Smooth muscle cell (in vitro differentiated cells): Measurements from ENCODE around the gene PRKG1. TPM values are rescaled to one million over a fixed set of nuclear protein-coding genes. Genes with fewer than 3 reads are reported as not detected.
"Not testable (repeated sequence)": the region's sequence is repeated elsewhere in the genome, so short reads cannot be mapped to it uniquely, and the experiment has no call there.

Source experiments
- DNase-seq: peaks from one replicate; lab custom pipeline; 2025; ENCODE audit not compliant: unreplicated experiment; lab: John Stamatoyannopoulos, UW
- H2AFZ ChIP-seq: fragments of 200-600 bp; sonication (generic); 2 replicates; pipeline ENCODE4 v1.6.0; 2016; ENCODE audit warnings: antibody characterized with exemption, low read depth, mild to moderate bottlenecking
- H3F3A ChIP-seq: fragments of 200-600 bp; sonication (generic); 2 replicates; pipeline ENCODE4 v1.6.0; 2017; ENCODE audit warnings: antibody characterized with exemption, low read depth
- H3K27ac ChIP-seq: fragments of 200-600 bp; sonication (generic); 2 replicates; pipeline ENCODE4 v1.5.1; 2016; ENCODE audit warnings: low read depth, mild to moderate bottlenecking
- H3K27me3 ChIP-seq: fragments of 200-600 bp; sonication (generic); 2 replicates; pipeline ENCODE4 v1.6.1; 2016; ENCODE audit warnings: low read depth, mild to moderate bottlenecking
- H3K36me3 ChIP-seq: fragments of 200-600 bp; sonication (generic); 2 replicates; pipeline ENCODE4 v1.5.1; 2016; ENCODE audit warnings: low read depth
- H3K4me1 ChIP-seq: fragments of 200-600 bp; sonication (generic); 2 replicates; pipeline ENCODE4 v1.5.1; 2016; ENCODE audit warnings: low read depth
- H3K4me2 ChIP-seq: fragments of 200-600 bp; sonication (generic); 2 replicates; pipeline ENCODE4 v1.6.0; 2016; ENCODE audit warnings: mild to moderate bottlenecking
- H3K4me3 ChIP-seq: fragments of 200-600 bp; sonication (generic); 2 replicates; pipeline ENCODE4 v1.5.1; 2016; ENCODE audit warnings: mild to moderate bottlenecking
- H3K79me2 ChIP-seq: fragments of 200-600 bp; sonication (generic); 2 replicates; pipeline ENCODE4 v1.6.0; 2016; ENCODE audit warnings: low read depth, mild to moderate bottlenecking
- H3K9ac ChIP-seq: fragments of 200-600 bp; sonication (generic); 2 replicates; pipeline ENCODE4 v1.6.0; 2016; ENCODE audit warnings: low read depth
- H3K9me3 ChIP-seq: fragments of 200-600 bp; sonication (generic); replicated peaks from 2 replicates; pipeline ENCODE4 v1.5.1; 2016; ENCODE audit warnings: low read depth
- H4K20me1 ChIP-seq: fragments of 200-600 bp; sonication (generic); 2 replicates; pipeline ENCODE4 v1.6.0; 2016; ENCODE audit warnings: low read depth
- WGBS: methylation state at CpG from one replicate; pipeline ENCODE4 v1.1.7; 2016; ENCODE audit warnings: low lambda C conversion rate; 5-methylcytosine and 5-hydroxymethylcytosine counted together
- polyA plus RNA-seq: library from polyadenylated mRNA; unstranded; fragments of >200 nt; fragmentation: Nextera tagmentation; extraction: Ambion mirVana; gene quantifications from 2 replicates; pipeline ENCODE4 v1.2.1, GENCODE V29; 2016
- total RNA-seq: library from RNA; depleted of rRNA; stranded (reverse); fragments of >200 nt; gene quantifications from 2 replicates; pipeline ENCODE4 v1.2.3, GENCODE V29; 2014
- TF ChIP-seq, protein P1 (sequence below): fragments of 200-600 bp; sonication (generic); IDR thresholded peaks from 2 replicates; pipeline ENCODE4 v1.5.1; 2017; ENCODE audit warnings: borderline replicate concordance, mild to moderate bottlenecking, antibody characterized with exemption; ENCODE audit not compliant: insufficient read depth, poor library complexity, severe bottlenecking

The PRKG1 gene
- total and polyA plus RNA-seq, 2 experiments from 2014 or later = 7.2 to 13.4 TPM

GRCh38 chr10:51389415-51390321 is 315.4 kb downstream of the PRKG1 start:
- Histone ChIP-seq H3K4me1 (no peaks in the 10 kb centered on the region), H3K79me2 (no peaks in the 10 kb centered on the region), H2AFZ (no peak overlapping the region), H3F3A (no peaks in the 10 kb centered on the region), H3K27ac (no peak overlapping the region), H4K20me1 (no peaks in the 10 kb centered on the region), H3K9me3 (no peaks in the 10 kb centered on the region), H3K36me3 (no peaks in the 10 kb centered on the region), H3K4me2 (no peak overlapping the region), H3K4me3 (no peak overlapping the region), H3K27me3 (no peaks in the 10 kb centered on the region), H3K9ac (no peak overlapping the region)
- WGBS = 62% methylated on average over 3 of the region's 3 CpGs
- no peak for DNase-seq
- TF ChIP-seq, protein P1, sequence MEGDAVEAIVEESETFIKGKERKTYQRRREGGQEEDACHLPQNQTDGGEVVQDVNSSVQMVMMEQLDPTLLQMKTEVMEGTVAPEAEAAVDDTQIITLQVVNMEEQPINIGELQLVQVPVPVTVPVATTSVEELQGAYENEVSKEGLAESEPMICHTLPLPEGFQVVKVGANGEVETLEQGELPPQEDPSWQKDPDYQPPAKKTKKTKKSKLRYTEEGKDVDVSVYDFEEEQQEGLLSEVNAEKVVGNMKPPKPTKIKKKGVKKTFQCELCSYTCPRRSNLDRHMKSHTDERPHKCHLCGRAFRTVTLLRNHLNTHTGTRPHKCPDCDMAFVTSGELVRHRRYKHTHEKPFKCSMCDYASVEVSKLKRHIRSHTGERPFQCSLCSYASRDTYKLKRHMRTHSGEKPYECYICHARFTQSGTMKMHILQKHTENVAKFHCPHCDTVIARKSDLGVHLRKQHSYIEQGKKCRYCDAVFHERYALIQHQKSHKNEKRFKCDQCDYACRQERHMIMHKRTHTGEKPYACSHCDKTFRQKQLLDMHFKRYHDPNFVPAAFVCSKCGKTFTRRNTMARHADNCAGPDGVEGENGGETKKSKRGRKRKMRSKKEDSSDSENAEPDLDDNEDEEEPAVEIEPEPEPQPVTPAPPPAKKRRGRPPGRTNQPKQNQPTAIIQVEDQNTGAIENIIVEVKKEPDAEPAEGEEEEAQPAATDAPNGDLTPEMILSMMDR = peak; percentile 73

DNA sequence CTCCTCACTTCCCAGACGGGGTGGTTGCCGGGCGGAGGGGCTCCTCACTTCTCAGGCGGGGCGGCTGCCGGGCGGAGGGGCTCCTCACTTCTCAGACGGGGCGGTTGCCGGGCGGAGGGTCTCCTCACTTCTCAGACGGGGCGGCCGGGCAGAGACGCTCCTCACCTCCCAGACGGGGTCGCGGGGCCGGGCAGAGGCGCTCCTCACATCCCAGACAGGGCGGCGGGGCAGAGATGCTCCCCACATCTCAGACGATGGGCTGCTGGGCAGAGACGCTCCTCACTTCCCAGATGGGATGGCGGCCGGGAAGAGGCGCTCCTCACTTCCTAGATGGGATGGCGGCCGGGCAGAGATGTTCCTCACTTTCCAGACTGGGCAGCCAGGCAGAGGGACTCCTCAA is 318.7 kb downstream of the PRKG1 start:
- H3K36me3 ChIP-seq, DNase-seq, H3K79me2 ChIP-seq, H3K4me1 ChIP-seq, H3K27me3 ChIP-seq, H3K27ac ChIP-seq, H3K9me3 ChIP-seq, H2AFZ ChIP-seq, H3K9ac ChIP-seq, H3F3A ChIP-seq, H3K4me2 ChIP-seq, H3K4me3 ChIP-seq, H4K20me1 ChIP-seq: not testable (repeated sequence)
- WGBS = 100% methylated on average over 13 of the region's 29 CpGs

DNA sequence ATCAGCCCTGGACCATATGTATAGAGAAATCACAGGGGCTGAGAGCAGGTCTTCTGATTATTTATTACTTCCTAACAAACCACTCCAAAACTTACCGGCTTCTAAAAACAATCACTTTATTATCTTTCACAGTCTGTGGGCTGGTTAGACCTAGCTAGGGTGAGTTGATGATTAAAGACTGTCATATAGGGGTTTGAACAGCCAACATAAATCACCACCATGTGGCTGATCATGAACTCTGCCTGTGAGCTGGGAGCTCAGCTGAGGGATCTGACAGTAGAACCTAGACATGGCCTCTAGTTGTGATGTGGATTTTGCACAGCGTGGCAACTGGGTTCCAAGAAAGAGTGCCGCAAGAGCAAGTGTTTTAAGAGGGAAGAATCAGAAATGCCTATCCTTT is 319.8 kb downstream of the PRKG1 start:
- TF ChIP-seq, protein P1 = no peak
- H3K9me3 ChIP-seq = no peaks in the 10 kb centered on the region
- no peaks in the 10 kb centered on the region for H3F3A ChIP-seq
- H3K4me2 ChIP-seq = no peak overlapping the region
- no peak overlapping the region for H3K27ac ChIP-seq
- no peaks in the 10 kb centered on the region for H3K79me2 ChIP-seq
- no peaks in the 10 kb centered on the region for H3K4me1 ChIP-seq
- no peak overlapping the region for H2AFZ ChIP-seq
- no peaks in the 10 kb centered on the region for H4K20me1 ChIP-seq
- H3K4me3 ChIP-seq = no peak overlapping the region
- DNase-seq = no peak
- H3K36me3 ChIP-seq = no peaks in the 10 kb centered on the region
- H3K9ac ChIP-seq = no peak overlapping the region
- WGBS = 94% methylated on average over 3 of the region's 3 CpGs
- H3K27me3 ChIP-seq = no peaks in the 10 kb centered on the region

GRCh38 chr10:51397244-51397643 is 323.0 kb downstream of the PRKG1 start:
- Histone ChIP-seq H3K4me1 (no peaks in the 10 kb centered on the region), H3K4me3 (no peak overlapping the region), H3K9me3 (no peaks in the 10 kb centered on the region), H3K9ac (no peak overlapping the region), H3K27me3 (no peaks in the 10 kb centered on the region), H3K79me2 (no peaks in the 10 kb centered on the region), H4K20me1 (no peaks in the 10 kb centered on the region), H3K27ac (no peak overlapping the region), H3F3A (no peaks in the 10 kb centered on the region), H3K36me3 (no peaks in the 10 kb centered on the region), H2AFZ (no peak overlapping the region), H3K4me2 (no peak overlapping the region)
- TF ChIP-seq, protein P1 = no peak
- no peak for DNase-seq
- WGBS = 96% methylated on average over 3 of the region's 3 CpGs
